Activated CD4-positive, alpha-beta T cell treated with anti-CD3 and anti-CD28 coated beads, Interleukin-2, amount 10 ng/mL, durations not matched to agents 7 days and 5 days (primary cell): Measurements from ENCODE around the gene TM4SF5. TPM values are rescaled to one million over a fixed set of nuclear protein-coding genes. Genes with fewer than 3 reads are reported as not detected.
A peak's percentile ranks its signal among the peaks of the same experiment; 100 is the strongest.

ENCODE experiments used
- CTCF ChIA-PET: fragments of 350-600 bp; sonication (Branson Sonifier 250); formaldehyde crosslinking; loops from one replicate; lab custom pipeline; 2021; ENCODE audit warnings: antibody characterized with exemption; lab: Charles Lee
- POLR2A ChIA-PET: fragments of 350-600 bp; sonication (Branson Sonifier 250); formaldehyde crosslinking; loops from one replicate; lab custom pipeline; 2021; ENCODE audit warnings: antibody characterized with exemption; lab: Charles Lee
- DNase-seq: peaks from one replicate; pipeline ENCODE4 v3.0.0-alpha.2; 2020
- H3K27ac Mint-ChIP-seq: one replicate; pipeline ENCODE4 v1.8.0; 2021; ENCODE audit warnings: mild to moderate bottlenecking, moderate library complexity, mixed read lengths
- H3K27me3 Mint-ChIP-seq: one replicate; pipeline ENCODE4 v1.8.0; 2021; ENCODE audit warnings: mixed read lengths
- H3K36me3 Mint-ChIP-seq: one replicate; pipeline ENCODE4 v1.8.0; 2021; ENCODE audit warnings: low read depth, mixed read lengths
- H3K4me1 Mint-ChIP-seq: one replicate; pipeline ENCODE4 v1.8.0; 2021; ENCODE audit warnings: mixed read lengths
- H3K4me3 Mint-ChIP-seq: one replicate; pipeline ENCODE4 v1.8.0; 2021; ENCODE audit warnings: mild to moderate bottlenecking, moderate library complexity, mixed read lengths
- H3K9me3 Mint-ChIP-seq: one replicate; pipeline ENCODE4 v1.8.0; 2021; ENCODE audit warnings: mixed read lengths
- total RNA-seq, 2 experiments: library from RNA; stranded (reverse); gene quantifications; one replicate each; pipeline ENCODE4 v1.2.3, GENCODE V29; 2021

The TM4SF5 gene, protein sequence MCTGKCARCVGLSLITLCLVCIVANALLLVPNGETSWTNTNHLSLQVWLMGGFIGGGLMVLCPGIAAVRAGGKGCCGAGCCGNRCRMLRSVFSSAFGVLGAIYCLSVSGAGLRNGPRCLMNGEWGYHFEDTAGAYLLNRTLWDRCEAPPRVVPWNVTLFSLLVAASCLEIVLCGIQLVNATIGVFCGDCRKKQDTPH
- total RNA-seq: not detected

DNA sequence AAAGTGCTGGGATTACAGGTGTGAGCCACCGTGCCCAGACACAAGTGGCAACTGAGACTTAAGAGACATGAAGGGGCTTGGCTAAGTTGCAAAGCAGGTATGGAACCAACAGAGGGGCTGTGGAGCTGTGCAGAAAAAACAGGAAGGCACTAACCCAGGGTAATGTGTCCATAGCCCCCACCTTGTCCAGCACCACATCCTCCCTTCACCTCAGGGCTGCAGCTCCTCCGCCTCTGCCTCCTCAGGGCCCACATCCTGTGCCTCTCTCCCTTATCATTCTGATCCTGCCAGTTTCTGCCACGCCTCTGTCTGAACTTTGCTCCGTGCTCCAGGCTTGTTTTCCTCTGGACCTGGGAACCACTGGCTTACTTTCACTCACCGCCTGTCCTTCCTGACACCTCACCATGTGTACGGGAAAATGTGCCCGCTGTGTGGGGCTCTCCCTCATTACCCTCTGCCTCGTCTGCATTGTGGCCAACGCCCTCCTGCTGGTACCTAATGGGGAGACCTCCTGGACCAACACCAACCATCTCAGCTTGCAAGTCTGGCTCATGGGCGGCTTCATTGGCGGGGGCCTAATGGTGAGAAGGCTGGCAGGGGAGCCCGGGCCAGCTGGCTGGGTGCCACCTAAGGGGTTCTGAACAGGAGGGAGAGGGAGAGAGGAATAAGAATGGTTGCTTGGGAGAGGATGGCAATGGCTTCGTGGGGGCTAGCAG lies at the start of gene TM4SF5:
Gene TM4SF5 (plus strand): TSS at position 368 of the 716 bp plus-strand sequence. CDS start 37 bp downstream, at position 405.
- H3K27me3 Mint-ChIP-seq: peaks cover 4% of the 10 kb centered on the region
- peak; percentile 56 for DNase-seq
- H3K36me3 Mint-ChIP-seq: no peaks in the 10 kb centered on the region

DNA sequence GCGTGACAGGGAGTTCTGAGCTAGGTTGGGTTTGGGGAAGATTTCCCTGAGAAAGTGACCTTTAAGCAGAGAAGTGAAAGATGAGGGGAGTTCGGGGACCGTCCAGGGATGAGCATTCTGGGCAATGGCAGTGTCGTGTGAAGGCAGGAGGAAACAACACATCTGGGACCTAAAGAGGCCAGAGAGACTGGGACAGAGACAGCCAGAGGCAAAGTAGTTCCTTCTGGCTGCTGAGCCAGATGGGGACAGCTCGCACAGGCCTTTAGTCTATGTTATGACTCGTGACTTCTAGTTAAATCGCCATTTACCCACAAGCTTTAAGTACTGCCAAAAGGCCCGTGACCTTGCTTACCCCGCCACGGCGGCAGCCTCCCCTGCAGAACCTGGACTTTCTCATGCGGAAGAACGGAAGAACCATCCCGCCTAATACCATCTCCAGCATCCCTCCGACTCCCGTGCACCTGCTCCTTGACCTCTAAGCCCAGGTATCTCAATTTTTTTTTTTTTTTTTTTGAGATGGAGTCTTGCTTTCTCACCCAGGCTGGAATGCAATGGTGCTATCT lies 48.9 kb upstream of the TM4SF5 start:
- peaks cover 34% of the 10 kb centered on the region for H3K36me3 Mint-ChIP-seq
- H3K27me3 Mint-ChIP-seq: no peaks in the 10 kb centered on the region
- peak overlapping the region; percentile 0 for H3K27ac Mint-ChIP-seq
- H3K9me3 Mint-ChIP-seq: no peaks in the 10 kb centered on the region
- H3K4me1 Mint-ChIP-seq: peaks cover 32% of the 10 kb centered on the region
- H3K4me3 Mint-ChIP-seq: no peak overlapping the region
- ChIA-PET POLR2A (no interaction called here), CTCF (interaction anchor here (1.8 kb wide), 1 partner anchor 13 kb away, joined by 3 read pairs; no protein-coding TSS in a partner anchor)
- no peak for DNase-seq

More for the DNA sequence above, at the start of gene TM4SF5:
- POLR2A ChIA-PET: no interaction called here
- Mint-ChIP-seq H3K4me3 (no peak within 1 kb of the TSS), H3K27ac (peak within 1 kb of the TSS; percentile 78), H3K9me3 (no peaks in the 10 kb centered on the region), H3K4me1 (peaks cover 18% of the 10 kb centered on the region)
- CTCF ChIA-PET: interaction anchor here (1.2 to 1.3 kb wide), 2 partner anchors 14 to 18 kb away, joined by 3 to 7 read pairs; partner anchors contain the start of gene GLTPD2

DNA sequence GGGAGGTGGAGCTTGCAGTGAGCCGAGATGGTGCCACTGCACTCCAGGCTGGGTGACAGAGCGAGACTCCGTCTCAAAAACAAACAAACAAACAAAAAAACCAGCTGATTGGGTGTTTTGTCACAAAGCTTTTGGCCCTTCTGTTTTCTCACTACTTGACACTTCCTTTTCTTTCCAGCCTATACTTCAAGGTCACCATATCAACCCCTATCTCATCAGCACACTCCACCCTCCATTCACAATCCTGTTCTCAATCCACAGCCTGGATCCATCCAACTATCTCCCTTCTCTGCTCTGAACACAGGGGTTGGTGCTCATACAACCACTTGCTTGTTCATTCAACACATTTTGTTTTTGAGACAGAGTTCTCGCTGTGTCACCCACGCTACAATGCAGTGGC lies 47.0 kb upstream of the TM4SF5 start:
- POLR2A ChIA-PET: no interaction called here
- CTCF ChIA-PET: no interaction called here

DNA sequence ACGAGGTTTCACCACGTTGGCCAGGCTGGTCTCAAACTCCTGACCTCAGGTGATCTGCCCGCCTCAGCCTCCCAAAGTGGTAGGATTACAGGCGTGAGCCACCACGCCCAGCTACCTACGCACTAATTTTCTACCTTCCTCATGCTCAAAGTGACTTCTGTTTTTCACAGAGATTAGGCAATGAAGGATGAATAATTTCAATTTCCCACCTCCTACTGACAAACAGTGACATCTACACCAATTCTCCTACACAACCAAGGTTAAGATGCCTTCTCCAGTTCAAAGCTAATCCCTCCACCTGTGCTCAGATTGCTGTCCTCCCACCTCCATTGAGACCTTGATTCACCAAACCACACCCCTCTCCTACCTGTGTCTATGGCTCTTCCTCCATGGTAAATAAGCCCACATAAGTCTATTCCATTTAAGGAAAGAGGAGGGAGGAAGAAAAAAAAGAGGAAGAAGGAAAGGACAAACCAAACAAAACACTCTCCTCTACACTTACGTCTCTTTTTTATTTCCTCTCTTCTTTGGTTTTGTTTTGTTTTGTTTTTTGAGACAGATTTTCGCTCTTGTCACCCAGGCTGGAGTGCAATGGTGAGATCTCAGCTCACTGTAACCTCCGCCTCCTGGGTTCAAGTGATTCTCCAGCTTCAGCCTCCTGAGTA lies 45.9 kb upstream of the TM4SF5 start:
- H3K9me3 Mint-ChIP-seq: no peaks in the 10 kb centered on the region
- peaks cover 10% of the 10 kb centered on the region for H3K36me3 Mint-ChIP-seq
- DNase-seq: no peak
- H3K4me3 Mint-ChIP-seq: no peak overlapping the region
- no peak overlapping the region for H3K27ac Mint-ChIP-seq
- H3K27me3 Mint-ChIP-seq: no peaks in the 10 kb centered on the region
- H3K4me1 Mint-ChIP-seq: peaks cover 35% of the 10 kb centered on the region
- POLR2A ChIA-PET: no interaction called here
- CTCF ChIA-PET: interaction anchor here (1.6 to 2.0 kb wide), 4 partner anchors 10 to 183 kb away, joined by 3 to 6 read pairs (median 5); partner anchors contain the start of gene CHRNE

More for the DNA sequence above, 47.0 kb upstream of the TM4SF5 start:
- Mint-ChIP-seq H3K27ac (no peak overlapping the region), H3K9me3 (no peaks in the 10 kb centered on the region), H3K4me1 (peaks cover 35% of the 10 kb centered on the region), H3K4me3 (no peak overlapping the region), H3K27me3 (no peaks in the 10 kb centered on the region), H3K36me3 (peaks cover 20% of the 10 kb centered on the region)
- no peak for DNase-seq

DNA sequence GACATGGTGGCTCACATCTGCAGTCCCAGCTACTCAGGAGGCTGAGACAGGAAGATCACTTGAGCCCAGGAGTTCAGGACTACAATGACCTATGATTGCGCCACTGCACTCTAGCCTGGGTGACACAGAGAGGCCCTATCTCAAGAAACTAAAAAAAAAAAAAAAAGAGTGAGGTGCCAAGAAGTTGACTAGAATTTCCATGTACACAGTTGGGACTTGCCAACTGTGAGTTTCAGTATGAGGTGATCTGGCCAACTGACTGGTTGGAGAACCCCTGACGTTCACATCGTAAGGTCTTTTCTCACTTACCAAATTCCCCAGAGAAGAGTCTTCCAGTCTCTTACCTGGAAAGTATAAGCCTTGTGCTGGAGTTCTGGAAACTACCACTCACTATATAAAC lies 43.6 kb upstream of the TM4SF5 start:
- Mint-ChIP-seq H3K27me3 (no peaks in the 10 kb centered on the region), H3K27ac (peak overlapping the region; percentile 58)
- DNase-seq: no peak

DNA sequence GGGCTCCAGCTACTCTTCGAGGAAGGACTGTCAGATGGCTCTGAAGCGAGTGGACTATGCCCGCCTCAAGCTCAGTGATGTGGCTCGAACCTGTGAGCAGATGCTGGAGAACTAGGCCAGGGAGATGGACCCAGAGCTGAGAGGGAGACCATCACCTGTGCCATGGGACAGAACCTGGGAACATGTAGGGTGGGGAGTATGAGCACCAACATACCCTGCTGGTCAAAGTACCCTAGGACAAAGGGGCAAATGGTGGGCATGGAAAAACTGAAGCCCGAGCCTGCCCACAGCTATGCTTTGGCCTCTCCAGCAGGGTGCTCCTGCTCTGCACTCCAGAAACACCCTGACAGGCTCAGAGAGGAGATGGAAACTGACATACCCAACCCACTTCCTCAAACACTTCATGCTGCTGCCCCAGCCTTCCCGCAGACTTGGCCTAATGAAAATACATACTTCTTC lies 38.6 kb upstream of the TM4SF5 start:
- DNase-seq: peak; percentile 41
- peaks cover 4% of the 10 kb centered on the region for H3K36me3 Mint-ChIP-seq
- POLR2A ChIA-PET: no interaction called here
- peak overlapping the region; percentile 87 for H3K4me3 Mint-ChIP-seq
- H3K9me3 Mint-ChIP-seq: no peaks in the 10 kb centered on the region
- H3K27me3 Mint-ChIP-seq: peaks cover 8% of the 10 kb centered on the region
- CTCF ChIA-PET: interaction anchor here (0.6 to 1.1 kb wide), 3 partner anchors 57 to 142 kb away, joined by 3 to 8 read pairs (median 3); no protein-coding TSS in a partner anchor
- H3K4me1 Mint-ChIP-seq: peaks cover 41% of the 10 kb centered on the region
- peak overlapping the region; percentile 54 for H3K27ac Mint-ChIP-seq

More for the DNA sequence above, 43.6 kb upstream of the TM4SF5 start:
- H3K9me3 Mint-ChIP-seq: no peaks in the 10 kb centered on the region
- H3K4me3 Mint-ChIP-seq: no peak overlapping the region
- CTCF ChIA-PET: interaction anchor here (1.6 kb wide), 1 partner anchor 16 kb away, joined by 5 read pairs; no protein-coding TSS in a partner anchor
- POLR2A ChIA-PET: no interaction called here
- peaks cover 47% of the 10 kb centered on the region for H3K4me1 Mint-ChIP-seq
- H3K36me3 Mint-ChIP-seq: peaks cover 4% of the 10 kb centered on the region

DNA sequence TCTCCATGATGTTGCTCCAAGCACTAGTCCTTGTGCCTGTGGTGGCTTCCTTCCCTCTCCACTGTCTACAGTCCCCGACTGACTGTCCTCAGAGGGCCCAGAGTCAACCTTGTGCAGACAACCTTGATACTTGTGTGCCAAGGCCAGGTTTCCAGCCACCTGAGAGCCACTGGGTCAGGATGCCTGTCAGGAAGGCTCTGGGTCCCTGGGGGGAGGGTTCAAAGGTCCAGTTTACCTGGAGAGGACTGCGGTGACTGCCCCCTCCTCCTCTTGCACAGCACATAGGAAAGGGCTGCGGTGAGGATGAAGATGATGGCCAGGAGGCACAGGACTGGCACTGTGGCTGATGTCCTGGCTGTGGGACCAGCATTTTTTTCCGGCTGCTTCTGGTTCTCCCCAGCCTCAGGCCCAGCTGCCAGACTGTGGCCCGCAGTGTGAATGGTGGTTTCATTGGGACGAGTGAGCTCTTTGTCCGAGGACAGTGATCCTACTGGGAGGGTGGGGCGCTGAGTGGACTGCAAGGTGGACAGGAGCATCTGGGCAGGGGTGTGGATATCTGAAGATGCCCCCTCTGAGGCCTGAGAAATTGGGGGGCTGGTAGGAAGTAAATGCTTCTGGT lies 36.7 kb upstream of the TM4SF5 start:
- Mint-ChIP-seq H3K27me3 (peaks cover 19% of the 10 kb centered on the region), H3K27ac (no peak overlapping the region), H3K4me3 (no peak overlapping the region), H3K36me3 (peaks cover 9% of the 10 kb centered on the region), H3K4me1 (peaks cover 45% of the 10 kb centered on the region), H3K9me3 (no peaks in the 10 kb centered on the region)
- DNase-seq: no peak
- CTCF ChIA-PET: interaction anchor here (0.6 to 1.7 kb wide), 4 partner anchors 25 to 374 kb away, joined by 3 to 4 read pairs (median 3); partner anchors contain the start of gene ARRB2
- POLR2A ChIA-PET: no interaction called here

DNA sequence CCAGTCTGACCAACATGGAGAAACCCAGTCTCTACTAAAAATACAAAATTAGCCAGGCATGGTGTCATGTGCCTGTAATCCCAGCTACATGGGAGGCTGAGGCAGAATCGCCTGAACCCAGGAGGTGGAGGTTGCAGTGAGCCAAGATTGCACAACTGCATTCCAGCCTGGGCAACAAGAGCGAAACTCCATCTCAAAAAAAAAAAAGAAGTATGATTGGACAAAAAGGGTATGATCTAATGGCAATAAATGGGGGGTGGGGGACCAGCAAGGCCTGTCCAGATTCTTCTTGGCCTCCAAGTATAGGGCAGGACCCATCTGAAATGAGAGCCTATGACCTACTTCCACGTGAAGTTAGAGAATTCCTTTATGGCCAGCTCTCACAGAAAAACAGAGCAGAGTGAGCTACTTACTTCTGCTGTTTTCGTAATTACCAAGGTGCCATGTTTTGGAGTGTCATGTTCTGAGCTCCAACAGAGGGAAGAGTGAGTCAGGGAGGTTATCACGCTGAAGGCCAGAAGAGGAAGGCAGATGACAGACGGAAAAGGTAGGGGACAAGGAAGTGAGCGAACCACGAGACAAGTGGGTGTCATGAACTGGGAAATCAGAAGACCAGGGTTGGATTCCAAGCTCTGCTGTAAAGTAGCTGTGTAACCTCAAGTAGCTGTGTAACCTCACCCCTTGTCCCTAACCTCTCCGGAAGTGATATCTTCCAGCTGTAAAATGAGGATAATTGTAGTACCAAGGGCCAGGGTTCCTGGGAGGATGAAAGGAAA lies 35.6 kb upstream of the TM4SF5 start:
- CTCF ChIA-PET: interaction anchor here (1.3 to 1.7 kb wide), 6 partner anchors 20 to 164 kb away, joined by 3 to 8 read pairs (median 5); partner anchors contain the start of genes ARRB2 and C17orf107
- DNase-seq: no peak
- H3K27me3 Mint-ChIP-seq: peaks cover 29% of the 10 kb centered on the region

DNA sequence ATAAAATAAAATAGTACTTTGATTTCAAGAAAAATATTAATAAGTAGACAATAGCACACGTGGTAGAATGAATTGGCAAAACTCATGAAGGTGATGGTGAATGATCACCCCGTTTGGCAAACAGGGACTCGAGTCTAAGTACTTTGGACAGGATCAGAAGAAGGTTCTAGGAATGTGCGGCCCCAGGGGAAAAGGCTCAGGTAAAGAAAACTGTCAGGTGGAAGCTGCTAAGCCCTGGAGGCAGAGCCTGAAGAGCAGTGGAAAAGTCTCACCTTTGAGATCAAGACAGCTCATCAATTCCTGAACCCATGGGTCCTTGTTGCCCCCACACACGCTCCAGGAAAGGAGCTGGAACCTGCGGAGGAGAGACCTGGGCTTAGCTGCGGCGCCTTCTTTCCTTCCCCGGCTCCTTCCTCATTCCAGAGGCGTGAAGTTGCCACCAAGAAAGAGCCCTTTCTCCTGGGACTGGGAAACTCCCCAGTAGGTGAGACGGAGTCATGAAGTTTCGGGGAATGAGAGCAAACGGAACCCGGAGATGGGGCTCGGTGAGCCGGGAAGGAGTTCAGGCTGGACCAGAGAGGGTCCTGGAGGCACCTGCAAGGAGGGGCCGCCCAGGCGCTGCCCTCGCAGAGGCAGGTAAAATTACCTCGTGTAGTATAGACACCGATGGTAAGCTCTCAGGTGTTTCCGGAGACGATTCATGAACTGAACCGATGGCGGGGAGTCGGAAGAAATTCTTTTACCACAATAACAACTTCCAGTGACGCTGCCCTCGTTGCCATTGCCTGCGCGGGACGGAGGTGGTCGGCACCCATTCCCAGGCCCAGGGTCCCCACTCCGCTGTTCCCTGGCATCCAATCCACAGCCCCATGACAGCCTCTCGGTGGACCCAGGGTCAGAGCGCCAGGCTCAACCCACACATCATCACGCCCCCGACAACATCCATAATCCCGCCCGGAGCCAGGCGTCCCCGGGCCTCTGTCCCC lies 33.3 kb upstream of the TM4SF5 start:
- peaks cover 40% of the 10 kb centered on the region for H3K27me3 Mint-ChIP-seq
- peak; percentile 37 for DNase-seq
- ChIA-PET POLR2A (no interaction called here), CTCF (interaction anchor here (2.3 kb wide), 1 partner anchor 52 kb away, joined by 7 read pairs; no protein-coding TSS in a partner anchor)
- H3K9me3 Mint-ChIP-seq: no peaks in the 10 kb centered on the region
- peak overlapping the region; percentile 87 for H3K27ac Mint-ChIP-seq
- peaks cover 6% of the 10 kb centered on the region for H3K36me3 Mint-ChIP-seq
- H3K4me1 Mint-ChIP-seq: peaks cover 25% of the 10 kb centered on the region
- peak overlapping the region; percentile 72 for H3K4me3 Mint-ChIP-seq

More for the DNA sequence above, 35.6 kb upstream of the TM4SF5 start:
- POLR2A ChIA-PET: no interaction called here
- H3K27ac Mint-ChIP-seq: no peak overlapping the region
- no peak overlapping the region for H3K4me3 Mint-ChIP-seq
- H3K9me3 Mint-ChIP-seq: no peaks in the 10 kb centered on the region
- H3K4me1 Mint-ChIP-seq: peaks cover 42% of the 10 kb centered on the region
- peaks cover 9% of the 10 kb centered on the region for H3K36me3 Mint-ChIP-seq

DNA sequence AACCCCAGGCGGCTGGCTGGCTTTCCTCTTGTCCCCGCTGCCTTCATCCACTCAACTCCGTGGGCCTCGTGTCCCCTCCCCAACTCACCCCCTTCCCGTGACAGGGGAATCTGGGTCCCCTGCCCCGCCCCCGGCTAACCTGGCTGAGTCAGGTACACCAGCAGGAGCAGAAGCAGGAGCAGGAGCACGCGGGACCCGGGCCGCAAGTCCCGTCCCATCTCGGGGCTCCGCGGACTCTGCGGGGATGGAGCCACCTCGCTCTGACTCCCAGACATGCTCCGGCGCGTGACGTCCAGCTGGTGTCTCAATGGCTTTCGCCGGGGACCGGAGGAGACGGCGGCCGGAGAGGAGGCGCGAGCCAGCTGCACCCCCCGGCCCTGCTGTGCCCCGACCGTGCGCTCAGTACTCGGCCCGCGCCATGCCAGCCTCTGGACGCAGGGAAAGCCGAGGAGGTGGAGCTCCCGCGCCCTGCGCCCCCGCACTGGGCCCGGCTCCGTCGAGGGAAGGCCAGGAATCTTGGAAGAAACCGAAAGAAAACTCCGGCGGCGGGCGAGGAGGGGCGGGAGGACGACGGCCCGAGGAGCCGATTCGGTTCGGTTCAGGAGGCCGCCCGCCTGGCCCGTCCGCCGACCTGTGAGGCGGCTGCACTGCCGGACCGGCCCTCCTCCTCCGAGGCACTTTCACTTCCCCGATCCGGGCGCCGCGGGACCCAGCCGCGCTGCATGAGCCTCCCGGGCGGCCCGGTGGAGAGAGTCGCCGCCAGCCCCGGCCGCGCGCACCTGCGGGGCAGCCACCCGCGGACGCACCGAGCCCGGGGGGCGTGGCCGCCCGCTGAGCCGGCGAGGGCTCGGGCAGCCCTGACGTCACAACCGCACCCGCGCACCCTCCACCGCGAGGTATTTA lies 32.3 kb upstream of the TM4SF5 start, which contains the start of the genes CXCL16 and ZMYND15:
Gene CXCL16 (minus strand): TSS at position 807 of the 903 bp plus-strand sequence. CDS start 589 bp downstream, at position 218.
Gene ZMYND15 (plus strand): TSS at position 712 of the 903 bp plus-strand sequence. CDS start 716 bp downstream, outside the sequence.
- Mint-ChIP-seq H3K4me3 (peak within 1 kb of the TSS; percentile 72), H3K36me3 (peaks cover 6% of the 10 kb centered on the region), H3K9me3 (no peaks in the 10 kb centered on the region), H3K4me1 (peaks cover 24% of the 10 kb centered on the region), H3K27ac (peak within 1 kb of the TSS; percentile 87), H3K27me3 (peaks cover 40% of the 10 kb centered on the region)
- DNase-seq: peak; percentile 51
- ChIA-PET POLR2A (no interaction called here), CTCF (interaction anchor here (2.3 kb wide), 1 partner anchor 51 kb away, joined by 7 read pairs; no protein-coding TSS in a partner anchor)
